ENCODE measurements around the gene SH3PXD2A. TPM values are rescaled to one million over a fixed set of nuclear protein-coding genes. Genes with fewer than 3 reads are reported as not detected.

Gene SH3PXD2A
- total and polyA plus RNA-seq, 9 of the 15 experiments (the other 6 are each of a cell fraction or from before 2014, with no cell fraction given) = 0.41 to 9.3 (median 2.5) TPM

DNA sequence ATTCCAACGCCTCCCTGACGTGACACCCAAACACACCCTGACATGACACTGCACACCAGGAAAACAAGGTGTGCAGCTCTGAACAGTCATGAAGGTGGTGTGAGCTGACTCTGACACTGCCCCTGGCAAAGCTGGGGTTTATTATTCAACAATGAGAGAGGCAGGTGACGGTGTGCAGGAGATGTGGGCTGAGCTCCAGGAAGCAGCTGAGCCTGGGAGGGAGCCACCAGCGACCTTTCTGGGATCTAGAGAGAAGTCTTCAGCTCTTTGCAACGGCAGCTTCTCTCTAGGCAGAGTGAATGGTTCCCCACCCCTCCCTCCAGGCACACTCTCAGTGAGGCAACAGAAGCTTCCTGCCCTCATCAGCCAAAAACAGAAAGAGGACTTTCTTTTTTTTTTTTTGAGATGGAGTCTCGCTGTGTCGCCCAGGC lies 65.6 kb downstream of the SH3PXD2A start (continued):
- TF ChIP-seq KDM5B (IDR thresholded peaks at IDR 0.05; ENCODE audit: insufficient replicate concordance, low read depth, low read length) = no peak

DNA sequence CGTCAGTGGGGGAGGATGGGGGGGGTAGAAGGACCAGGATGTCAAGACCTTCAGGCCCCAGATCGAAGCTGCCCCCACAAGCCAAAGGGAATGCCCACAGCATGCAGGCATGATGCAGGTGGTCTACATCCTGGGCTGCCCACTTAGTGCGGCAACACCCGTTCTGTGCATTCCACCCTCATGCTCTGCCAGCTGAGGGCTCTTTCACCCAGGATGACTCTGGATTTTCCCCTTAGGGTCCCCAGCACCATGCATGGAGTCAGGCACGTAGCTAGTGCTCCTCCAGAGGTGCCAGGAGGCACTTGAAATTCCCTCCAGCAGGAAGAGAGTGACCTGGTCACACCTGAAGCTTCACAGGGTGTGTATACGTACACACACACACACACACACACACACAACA lies 66.2 kb downstream of the SH3PXD2A start:
- Histone ChIP-seq H3K9me1 (ENCODE audit: control insufficient read depth, insufficient read depth, low read length) (no peaks in the 10 kb centered on the region), H3K27ac (ENCODE audit: extremely low read depth, low read depth, low read length) (no peak overlapping the region), H3K9ac (ENCODE audit: insufficient read depth in 1 of 2, low read depth in 2 of 2, low read length in 2 of 2) (no peak overlapping the region), H3K9me3 (replicated peaks; ENCODE audit: control insufficient read depth, insufficient read depth, low read depth, low read length) (no peaks in the 10 kb centered on the region), H3K4me3 (no peak overlapping the region), H4K20me1 (replicated peaks; ENCODE audit: control insufficient read depth, insufficient read depth, low read length) (no peaks in the 10 kb centered on the region), H3K36me3 (ENCODE audit: control insufficient read depth, insufficient read depth, low read length) (no peaks in the 10 kb centered on the region), H3K4me1 (replicated peaks in 1 of 2; ENCODE audit: control insufficient read depth in 2 of 2, insufficient read depth in 2 of 2, low read length in 2 of 2) (no peaks in the 10 kb centered on the region; a peak in 1 of 5 replicates), H3K27me3 (ENCODE audit: control insufficient read depth in 2 of 2, insufficient read depth in 2 of 2, low read length in 2 of 2) (peaks cover 4 to 50% of the 10 kb centered on the region in 2 experiments; a peak in 4 of 5 replicates), H2AFZ (ENCODE audit: low read depth, low read length) (no peak overlapping the region), H3K79me2 (ENCODE audit: control insufficient read depth, insufficient read depth, low read length) (no peaks in the 10 kb centered on the region), H3K4me2 (ENCODE audit: insufficient read depth, low read length) (no peak overlapping the region)
- DNase-seq (ENCODE audit: extremely low read depth in 1 of 4, low spot score in 3 of 4) (no peak), ATAC-seq (no peak), FAIRE-seq (no peak)
- WGBS (ENCODE audit: insufficient coverage, low coverage, missing lambda C conversion rate) = 0% methylated on average over 5 of the region's 6 CpGs
- ChIA-PET CTCF (ENCODE audit: low intra/inter-chr PET ratio) (no interaction called here), POLR2A (interaction anchor here (0.6 to 1.2 kb wide), 3 partner anchors 10 to 117 kb away, joined by 3 read pairs; no protein-coding TSS in a partner anchor)
- intact Hi-C loops (cut with micrococcal nuclease) = no loop called here
- in situ Hi-C loops (cut with MboI) = no loop called here
- no TSS peak for BruUV-seq (replicated peaks)
- TF ChIP-seq PHF8 (IDR thresholded peaks at IDR 0.05; ENCODE audit: borderline replicate concordance, low read length) (no peak), MBD2 (IDR thresholded peaks at IDR 0.05; ENCODE audit: borderline replicate concordance, low read depth) (no peak), CTBP1 (IDR thresholded peaks at IDR 0.05; ENCODE audit: borderline replicate concordance) (no peak), HNRNPLL (IDR thresholded peaks at IDR 0.05; ENCODE audit: low read depth, low read length, poor library complexity, severe bottlenecking) (no peak), HLTF (IDR thresholded peaks at IDR 0.05) (no peak), HIVEP1 (CRISPR knock-in tag; IDR thresholded peaks at IDR 0.05) (no peak), PHB (CRISPR knock-in tag; IDR thresholded peaks at IDR 0.05) (no peak), ESRRB (CRISPR knock-in tag; IDR thresholded peaks at IDR 0.05; ENCODE audit: borderline replicate concordance) (no peak), PRPF4 (IDR thresholded peaks at IDR 0.05; ENCODE audit: insufficient read depth, low read depth, low read length, poor library complexity, severe bottlenecking) (no peak), ZNF384 (IDR thresholded peaks at IDR 0.05; ENCODE audit: low read depth, low read length) (no peak), EP400 (IDR thresholded peaks at IDR 0.05) (no peak), GTF2F1 (IDR thresholded peaks at IDR 0.05; ENCODE audit: low read depth, low read length) (no peak)
- TF ChIP-seq, protein P1, sequence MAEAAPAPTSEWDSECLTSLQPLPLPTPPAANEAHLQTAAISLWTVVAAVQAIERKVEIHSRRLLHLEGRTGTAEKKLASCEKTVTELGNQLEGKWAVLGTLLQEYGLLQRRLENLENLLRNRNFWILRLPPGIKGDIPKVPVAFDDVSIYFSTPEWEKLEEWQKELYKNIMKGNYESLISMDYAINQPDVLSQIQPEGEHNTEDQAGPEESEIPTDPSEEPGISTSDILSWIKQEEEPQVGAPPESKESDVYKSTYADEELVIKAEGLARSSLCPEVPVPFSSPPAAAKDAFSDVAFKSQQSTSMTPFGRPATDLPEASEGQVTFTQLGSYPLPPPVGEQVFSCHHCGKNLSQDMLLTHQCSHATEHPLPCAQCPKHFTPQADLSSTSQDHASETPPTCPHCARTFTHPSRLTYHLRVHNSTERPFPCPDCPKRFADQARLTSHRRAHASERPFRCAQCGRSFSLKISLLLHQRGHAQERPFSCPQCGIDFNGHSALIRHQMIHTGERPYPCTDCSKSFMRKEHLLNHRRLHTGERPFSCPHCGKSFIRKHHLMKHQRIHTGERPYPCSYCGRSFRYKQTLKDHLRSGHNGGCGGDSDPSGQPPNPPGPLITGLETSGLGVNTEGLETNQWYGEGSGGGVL (CRISPR knock-in tag; IDR thresholded peaks at IDR 0.05) = no peak
- TF ChIP-seq, protein P2, sequence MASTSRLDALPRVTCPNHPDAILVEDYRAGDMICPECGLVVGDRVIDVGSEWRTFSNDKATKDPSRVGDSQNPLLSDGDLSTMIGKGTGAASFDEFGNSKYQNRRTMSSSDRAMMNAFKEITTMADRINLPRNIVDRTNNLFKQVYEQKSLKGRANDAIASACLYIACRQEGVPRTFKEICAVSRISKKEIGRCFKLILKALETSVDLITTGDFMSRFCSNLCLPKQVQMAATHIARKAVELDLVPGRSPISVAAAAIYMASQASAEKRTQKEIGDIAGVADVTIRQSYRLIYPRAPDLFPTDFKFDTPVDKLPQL (IDR thresholded peaks at IDR 0.05; ENCODE audit: extremely low read depth, insufficient read length) = no peak

Measured in K562 (cell line).